Measurements from ENCODE around the gene SNCAIP.

- TF ChIP-seq CTCF (IDR thresholded peaks at IDR 0.05; ENCODE audit: insufficient read depth, low read length, poor library complexity, severe bottlenecking) (no peak), EZH2phosphoT487 (conservative IDR thresholded peaks at IDR 0.05; ENCODE audit: low read length) (no peak)
Observed at GRCh38 chr5:122371511-122372151, 59.6 kb downstream of the SNCAIP start.
